Ramos (cell line): ENCODE measurements around the gene AP2A2.

ENCODE experiments used
- in situ Hi-C: fragments of 300-500 bp; cut with MboI; formaldehyde crosslinking; loops from one replicate; pipeline ENCODE4 v1.14.3; 2022; ENCODE audit warnings: low sequenced_read_pairs; ENCODE audit not compliant: unreplicated experiment

The AP2A2 gene

DNA sequence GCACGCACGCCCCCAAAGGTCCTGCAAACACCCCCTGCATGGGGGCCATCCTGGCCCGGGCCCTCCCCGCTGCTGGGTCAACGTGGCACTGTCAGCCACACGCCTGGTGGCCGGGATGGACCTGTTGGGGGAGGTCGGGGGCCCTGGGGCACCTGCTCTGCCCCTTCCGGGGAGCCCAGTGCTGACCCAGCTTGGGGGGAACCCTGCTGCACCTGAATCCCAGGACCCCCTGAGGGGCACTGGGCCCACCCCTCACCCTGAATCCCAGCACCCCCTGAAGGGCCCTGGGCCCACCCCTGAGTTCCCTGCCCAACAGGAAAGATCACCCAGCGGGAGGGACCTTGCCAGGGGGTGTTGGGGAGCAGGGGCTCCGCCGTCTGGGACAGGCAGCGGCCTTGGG, 111.3 kb downstream of the AP2A2 start:
- in situ Hi-C loops = no loop called here

DNA sequence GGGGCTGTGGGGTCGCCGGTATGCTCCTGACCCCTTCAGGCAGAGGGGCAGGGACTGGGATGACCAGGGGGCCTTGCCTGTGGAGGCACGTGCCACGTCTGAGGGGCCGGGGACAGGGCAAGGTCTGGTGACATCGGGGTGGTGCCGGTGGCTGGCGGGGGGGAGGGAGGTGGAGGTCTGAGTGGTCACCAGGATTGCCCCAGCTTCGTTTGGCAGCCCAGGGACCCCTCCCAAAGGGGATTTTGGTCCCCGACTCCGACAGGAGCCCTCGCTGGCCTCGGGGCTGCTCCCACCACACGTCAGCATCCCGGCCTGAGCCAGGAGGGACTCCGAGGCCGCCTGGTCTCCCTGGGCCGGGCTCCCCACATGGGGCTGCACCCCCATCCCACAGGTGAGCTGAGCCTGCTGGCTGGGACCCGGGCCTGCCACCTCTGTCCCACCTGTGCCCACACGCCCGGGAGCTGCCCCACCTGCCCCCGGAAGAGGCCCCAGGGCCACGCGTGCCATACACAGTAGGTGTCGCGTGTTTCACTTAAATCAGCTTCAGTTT, 111.9 kb downstream of the AP2A2 start:
- in situ Hi-C loops = no loop called here

DNA sequence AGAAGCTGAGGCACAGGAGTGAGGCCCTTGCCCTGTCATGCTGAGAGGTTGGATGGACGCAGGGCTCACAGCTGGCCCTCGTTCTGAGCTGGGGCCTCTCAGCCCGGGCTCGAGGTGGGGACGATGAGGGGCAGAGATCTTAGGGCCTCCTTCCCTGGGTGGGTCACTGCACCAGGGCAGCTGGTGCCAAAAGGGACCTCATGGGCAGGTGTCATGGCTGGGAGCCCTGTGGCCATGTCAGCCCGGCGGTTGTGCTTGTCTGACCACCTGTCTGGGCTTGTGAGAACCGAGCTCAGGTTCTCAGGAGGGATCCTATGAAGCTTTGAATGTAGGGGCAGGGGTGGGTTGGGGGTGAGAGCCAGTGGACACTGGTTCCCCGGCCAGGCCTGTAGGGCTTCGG, 112.7 kb downstream of the AP2A2 start:
- in situ Hi-C loops = no loop called here

DNA sequence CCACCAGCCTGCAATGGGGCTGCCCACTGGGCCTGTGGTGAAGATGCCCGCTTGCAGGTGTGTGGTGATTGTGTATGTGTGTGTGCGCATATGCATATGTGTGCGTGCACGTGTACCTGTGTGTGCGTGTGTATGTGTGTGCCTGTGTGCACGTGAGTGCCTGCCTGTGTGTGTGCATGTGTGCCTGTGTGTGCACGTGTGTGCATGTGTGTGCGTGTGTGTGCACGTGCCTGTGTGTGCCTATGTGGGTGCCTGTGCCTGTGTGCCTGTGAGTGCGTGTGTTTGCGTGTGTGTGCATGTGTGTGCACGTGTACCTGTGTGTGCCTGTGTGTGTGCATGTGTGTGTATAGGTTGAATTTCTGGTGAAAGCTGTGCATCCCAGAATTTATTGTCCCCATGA, 113.3 kb downstream of the AP2A2 start:
- in situ Hi-C loops = no loop called here

DNA sequence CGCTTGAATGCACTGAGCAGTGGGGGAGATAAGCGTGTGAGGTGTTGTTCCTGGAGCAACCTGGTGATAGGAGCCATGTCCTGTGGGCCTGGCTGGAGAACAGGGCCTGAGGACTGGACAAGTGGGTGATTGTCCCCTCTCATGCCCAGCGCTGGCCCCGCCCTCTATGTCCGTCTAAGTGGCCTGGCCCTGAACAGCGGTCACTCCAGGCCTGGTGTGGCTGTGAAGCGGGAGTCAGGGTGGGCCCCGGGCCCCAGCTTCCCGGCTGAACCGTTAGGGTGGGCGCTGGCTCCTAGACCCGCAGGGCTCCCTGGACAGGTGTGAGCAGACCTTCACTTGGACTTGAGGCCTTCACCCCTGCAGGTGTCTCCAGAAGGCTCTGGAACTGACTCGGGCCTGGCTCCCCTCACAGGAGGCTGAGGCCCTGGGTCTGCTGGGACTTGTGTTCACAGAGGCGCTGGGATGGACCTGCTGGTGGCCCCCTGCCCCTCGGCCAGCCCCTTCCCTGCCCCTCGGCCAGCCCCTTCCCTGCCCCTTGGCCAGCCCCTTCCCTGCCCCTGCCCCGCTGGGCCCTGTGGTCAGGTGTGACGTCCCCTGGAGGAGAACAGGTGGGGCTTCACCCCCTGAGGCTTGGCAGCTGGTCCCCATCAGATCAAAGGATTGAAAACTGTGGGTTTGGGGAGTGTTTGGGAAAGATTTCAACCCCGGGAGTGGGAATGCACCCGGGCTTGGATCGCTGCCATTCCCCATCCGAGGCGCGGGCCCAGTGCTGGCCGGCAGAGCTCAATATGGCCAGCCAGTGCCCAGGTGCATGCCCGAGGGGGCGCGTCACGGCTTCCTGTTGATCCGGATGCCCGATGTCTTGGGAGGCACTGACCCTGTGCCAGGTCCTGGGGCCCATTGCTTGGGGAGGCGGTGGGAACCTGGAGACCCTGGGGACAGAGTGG, 114.1 kb downstream of the AP2A2 start:
- in situ Hi-C loops = no loop called here

DNA sequence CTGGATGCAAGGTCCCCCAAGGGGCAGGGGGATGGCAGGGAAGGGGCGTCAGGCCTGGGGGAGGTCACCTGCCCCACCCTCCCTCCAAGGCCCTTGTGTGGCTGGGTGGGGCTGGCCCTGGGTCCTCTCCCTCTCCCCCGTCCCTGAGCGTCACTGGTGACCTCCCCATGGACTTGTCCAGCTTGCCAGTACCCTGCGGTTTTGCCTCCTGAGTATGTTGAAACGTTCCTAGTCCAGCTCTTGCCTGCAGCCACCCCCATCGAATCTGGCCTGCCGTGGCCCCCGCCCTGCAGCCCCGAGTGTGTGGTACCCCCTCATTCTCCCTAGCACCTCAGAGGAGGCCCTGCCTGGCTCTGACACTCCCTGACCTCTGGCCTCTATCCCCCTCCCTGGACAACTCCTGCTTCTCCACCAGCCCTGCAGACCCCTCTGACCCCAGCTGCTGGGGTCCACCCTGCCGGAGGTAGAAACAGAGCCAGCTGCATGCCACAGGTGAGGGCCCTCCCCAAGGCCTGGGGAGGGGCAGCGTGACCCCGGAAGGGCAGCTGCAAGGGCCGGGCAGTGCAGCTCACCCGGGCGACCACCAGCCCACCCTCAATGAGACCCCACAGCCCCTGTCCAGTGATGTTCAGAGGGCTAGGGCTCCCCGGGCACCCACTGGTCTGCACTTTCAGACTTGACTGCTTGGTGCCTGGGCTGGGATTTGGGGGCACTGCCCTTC, 114.9 kb downstream of the AP2A2 start:
- in situ Hi-C loops = no loop called here

DNA sequence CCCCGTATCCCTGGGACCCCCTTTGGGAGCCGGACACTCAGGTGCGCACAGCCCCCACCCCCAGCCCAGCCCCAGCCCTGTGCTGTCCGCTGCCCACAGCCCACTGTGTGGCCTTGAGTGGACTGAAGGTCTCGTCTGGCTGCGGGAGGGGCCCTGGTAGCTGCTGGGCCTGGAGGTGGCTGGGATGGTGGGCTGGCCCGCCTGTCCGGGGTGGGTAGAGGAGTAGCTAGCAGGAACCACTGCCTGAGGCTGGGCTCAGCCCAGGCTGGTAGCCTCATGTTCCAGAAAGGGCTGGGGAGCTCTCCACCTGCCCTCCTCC, 115.4 kb downstream of the AP2A2 start:
- in situ Hi-C loops = no loop called here

GRCh38 chr11:1041471-1041870, 115.8 kb downstream of the AP2A2 start:
- in situ Hi-C loops = no loop called here

DNA sequence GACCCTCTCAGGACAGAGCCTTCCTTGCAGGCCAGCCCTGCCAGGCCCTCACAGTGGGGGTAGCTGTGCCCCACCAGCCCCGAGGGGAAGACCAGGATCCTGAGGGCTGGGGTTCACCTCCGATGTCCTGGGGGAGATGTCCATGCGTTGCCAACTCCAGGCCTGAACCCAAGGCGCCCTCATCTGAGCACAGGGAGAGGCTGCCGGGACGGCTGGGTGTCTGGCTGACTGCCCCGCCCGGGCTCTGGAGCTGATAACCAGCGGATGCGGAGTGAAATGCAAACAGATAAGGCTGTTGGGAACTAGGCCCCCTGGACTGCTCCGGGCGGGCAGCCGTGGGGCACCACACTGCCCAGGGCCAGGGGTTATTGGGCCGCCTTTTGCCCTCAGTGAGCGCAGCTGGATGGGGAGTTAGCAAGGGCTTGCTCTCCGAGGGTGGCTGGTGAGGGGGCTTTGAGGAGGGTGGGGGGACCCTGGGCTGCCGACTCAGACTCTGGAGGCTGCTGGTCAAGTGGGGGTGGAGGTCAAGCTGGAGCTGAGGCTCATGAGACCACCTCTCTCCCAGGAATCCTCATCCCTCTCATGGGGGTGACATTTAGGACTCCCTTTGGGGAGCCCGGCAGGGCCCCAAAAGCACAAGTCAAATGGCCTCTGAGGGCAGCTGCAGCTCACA, 116.4 kb downstream of the AP2A2 start:
- in situ Hi-C loops = no loop called here

DNA sequence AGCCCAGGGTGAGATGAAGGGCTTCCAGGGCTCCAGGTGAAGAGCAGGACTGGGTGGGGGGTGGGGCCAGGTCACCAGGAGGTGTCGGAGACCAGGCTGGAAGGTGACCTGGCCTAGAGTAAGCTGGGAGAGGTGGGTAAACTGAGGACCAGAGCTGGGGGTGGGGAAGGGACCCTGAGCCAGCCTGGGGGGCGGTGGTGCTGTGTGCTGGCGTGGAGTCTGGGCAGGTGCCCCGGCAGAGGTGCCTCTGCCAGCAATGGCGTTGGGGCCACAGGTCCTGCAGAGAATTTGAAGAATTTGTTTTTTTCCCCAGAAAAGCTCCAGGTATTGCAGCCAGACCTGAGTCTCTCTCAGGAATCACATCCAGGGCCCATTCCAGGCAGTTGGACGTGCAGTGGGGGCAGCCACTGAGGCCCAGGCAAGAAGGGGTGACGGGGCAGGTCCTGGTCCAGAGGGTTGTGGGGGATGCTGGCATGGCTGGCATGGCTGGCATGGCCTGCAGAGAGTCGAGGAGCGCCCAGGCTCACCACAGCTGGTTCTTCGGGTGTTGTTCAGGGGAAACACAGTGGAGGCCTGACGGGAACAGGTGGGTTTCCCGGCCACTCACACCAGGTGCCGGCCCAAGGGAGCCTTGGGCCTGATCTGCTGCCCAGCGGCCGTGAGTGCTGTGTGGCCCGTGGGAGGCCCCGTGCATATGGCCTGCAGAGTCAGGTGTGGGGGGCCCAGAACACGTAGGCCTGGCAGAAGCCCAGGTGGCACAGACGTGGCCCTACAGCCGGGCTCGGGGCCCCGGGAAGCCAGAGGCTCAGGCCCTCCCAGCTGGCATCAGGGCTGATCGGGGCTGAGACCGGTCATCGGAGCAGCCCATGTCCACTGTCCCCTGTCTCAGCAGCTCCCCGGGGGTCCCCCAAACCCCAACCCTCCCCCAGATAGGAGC, 117.2 kb downstream of the AP2A2 start:
- in situ Hi-C loops = no loop called here

GRCh38 chr11:1043563-1044096, 118.0 kb downstream of the AP2A2 start:
- in situ Hi-C loops = no loop called here

DNA sequence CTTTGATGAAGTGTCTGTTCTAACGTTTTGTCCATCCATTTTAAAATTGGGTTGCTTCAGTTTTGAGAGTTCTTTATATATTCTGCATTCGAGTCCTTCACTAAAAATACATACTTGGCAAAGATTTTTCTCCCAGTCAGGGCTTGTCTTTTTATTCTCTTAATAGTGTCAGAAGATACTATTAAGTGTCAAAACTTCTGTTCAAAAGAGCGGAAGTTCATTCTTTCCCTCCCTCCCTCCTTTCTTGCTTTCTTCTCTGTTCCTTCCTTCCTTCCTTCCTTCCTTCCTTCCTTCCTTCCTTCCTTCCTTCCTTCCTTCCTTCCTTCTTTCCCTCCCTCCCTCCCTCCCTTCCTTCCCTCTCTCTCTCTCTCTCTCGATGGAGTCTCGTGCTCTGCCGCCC, 118.5 kb downstream of the AP2A2 start:
- in situ Hi-C loops = no loop called here

GRCh38 chr11:1047595-1048156, 122.0 kb downstream of the AP2A2 start:
- in situ Hi-C loops = no loop called here

DNA sequence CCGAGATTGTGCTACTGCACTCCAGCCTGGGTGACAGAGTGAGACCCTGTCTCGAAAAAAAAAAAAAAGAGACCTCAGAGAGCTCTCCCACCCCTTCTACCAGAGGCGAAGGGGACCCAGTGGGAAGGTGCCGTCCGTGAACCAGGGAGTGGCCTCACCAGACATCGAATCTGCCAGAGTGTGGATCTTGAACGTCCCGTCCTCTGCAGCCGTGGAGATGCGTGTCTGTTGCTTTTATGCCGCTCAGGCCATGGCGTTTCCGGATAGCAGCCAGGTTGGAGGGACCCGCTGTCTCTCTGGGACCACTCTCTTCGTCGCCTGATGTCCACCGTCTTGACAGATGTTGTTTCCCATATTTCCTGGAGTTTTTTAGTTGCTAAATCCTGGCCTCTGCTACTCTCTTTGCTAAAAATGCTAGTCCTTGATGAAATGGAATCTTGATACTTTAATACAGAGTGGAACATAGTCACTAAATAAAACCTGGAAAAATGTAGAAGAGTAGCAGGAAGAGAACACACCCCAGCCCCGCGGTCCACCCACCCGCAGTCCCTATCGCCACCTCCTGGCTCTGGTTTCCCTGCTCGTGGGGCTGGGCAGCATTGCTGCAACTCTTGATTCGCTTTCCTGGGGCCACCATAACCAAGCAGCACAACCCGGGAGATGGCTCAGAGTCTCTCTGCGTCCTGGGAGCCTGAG, 122.9 kb downstream of the AP2A2 start:
- in situ Hi-C loops = no loop called here

DNA sequence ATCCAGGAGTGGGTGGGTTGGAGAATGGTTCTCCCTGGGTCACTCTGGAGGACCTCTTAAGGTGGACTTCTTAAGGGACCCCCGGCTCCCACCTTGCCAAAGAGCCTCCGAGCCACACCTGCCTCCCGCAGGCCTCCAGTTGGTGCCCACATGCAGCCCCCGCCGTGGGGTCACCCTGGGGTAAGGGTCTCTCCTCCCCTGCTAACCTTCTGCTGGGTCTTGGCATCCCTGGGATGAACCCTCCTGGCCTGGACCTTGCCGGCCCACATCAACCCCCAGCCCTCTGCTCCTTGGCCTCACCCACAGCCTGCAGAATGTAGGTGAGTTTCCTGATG, 123.4 kb downstream of the AP2A2 start:
- in situ Hi-C loops = no loop called here

- in situ Hi-C loops = no loop called here
Measured at GRCh38 chr11:1049431-1049891, 123.8 kb downstream of the AP2A2 start.

- in situ Hi-C loops = loop anchor here (5.0 kb wide), 1 partner anchor 198 kb away; no protein-coding TSS in a partner anchor
Measured at GRCh38 chr11:1049911-1050580, 124.4 kb downstream of the AP2A2 start.
